Amygdala (tissue), 56 donors: Measurements from ENCODE around the gene TSN.

ENCODE experiments used
- DNase-seq, 56 donors: peaks; one replicate each; lab custom pipeline; 2025; lab: John Stamatoyannopoulos, UW

The TSN gene

GRCh38 chr2:121741450-121741849 lies 14.0 kb upstream of the TSN start:
- DNase-seq = no peak

GRCh38 chr2:121746071-121746578 lies 9.3 kb upstream of the TSN start:
- DNase-seq = no peak

GRCh38 chr2:121748202-121748601 lies 7.2 kb upstream of the TSN start:
- DNase-seq = no peak

- DNase-seq = no peak
Measured at GRCh38 chr2:121754851-121755236, 607 bp upstream of the TSN start.

GRCh38 chr2:121764681-121765228 lies 9.3 kb downstream of the TSN start:
- DNase-seq = no peak

- no peak for DNase-seq
Measured at GRCh38 chr2:121766624-121767023, 11.2 kb downstream of the TSN start.

GRCh38 chr2:121768143-121768755 lies 12.8 kb downstream of the TSN start:
- no peak for DNase-seq

- no peak for DNase-seq
Measured at GRCh38 chr2:121771976-121772742, 16.7 kb downstream of the TSN start.

- DNase-seq = no peak
Measured at GRCh38 chr2:121774235-121774634, 18.8 kb downstream of the TSN start.

GRCh38 chr2:121776361-121776760 lies 20.9 kb downstream of the TSN start:
- no peak for DNase-seq

- no peak for DNase-seq
Measured at GRCh38 chr2:121776885-121777698, 21.6 kb downstream of the TSN start.

- DNase-seq = no peak
Measured at GRCh38 chr2:121777699-121778058, 22.2 kb downstream of the TSN start.

- DNase-seq = no peak
Measured at GRCh38 chr2:121778741-121779487, 23.5 kb downstream of the TSN start.

GRCh38 chr2:121783180-121783579 lies 27.7 kb downstream of the TSN start:
- DNase-seq = no peak

GRCh38 chr2:121788685-121789084 lies 33.2 kb downstream of the TSN start:
- DNase-seq = no peak

- DNase-seq = no peak
Measured at GRCh38 chr2:121790276-121790956, 35.0 kb downstream of the TSN start.

- DNase-seq = no peak
Measured at GRCh38 chr2:121791290-121791689, 35.8 kb downstream of the TSN start.

- no peak for DNase-seq
Measured at GRCh38 chr2:121791801-121792221, 36.4 kb downstream of the TSN start.

- no peak for DNase-seq
Measured at GRCh38 chr2:121793816-121794215, 38.4 kb downstream of the TSN start.

GRCh38 chr2:121794233-121794632 lies 38.8 kb downstream of the TSN start:
- DNase-seq = no peak
